ENCODE measurements around the gene RASSF3. TPM values are rescaled to one million over a fixed set of nuclear protein-coding genes. Genes with fewer than 3 reads are reported as not detected.

Gene RASSF3
- total and polyA plus RNA-seq, 7 donors: 34.7 to 348 (median 143) TPM

- Histone ChIP-seq H3K4me1 (no peaks in the 10 kb centered on the region), H3K4me3 (no peak overlapping the region), H3K27ac (no peak overlapping the region), H3K9me3 (no peaks in the 10 kb centered on the region), H3K36me3 (no peaks in the 10 kb centered on the region), H3K27me3 (no peaks in the 10 kb centered on the region)
- TF ChIP-seq POLR2AphosphoS5 (IDR thresholded peaks at IDR 0.05) (no peak), POLR2A (IDR thresholded peaks at IDR 0.05) (no peak)
- intact Hi-C loops (cut with DNase I): no loop called here
- no peak for DNase-seq
- WGBS, 2 donors: 28 to 71% methylated on average over 4 of the region's 4 CpGs
Observed at GRCh38 chr12:64603183-64603841, 7.0 kb upstream of the RASSF3 start.

GRCh38 chr12:64608901-64609535 lies 1.3 kb upstream of the RASSF3 start:
- no peak for DNase-seq

GRCh38 chr12:64609536-64610078 lies 688 bp upstream of the RASSF3 start:
- peaks cover 0 to 29% (median 23%) of the 10 kb centered on the region in 4 donors for H3K4me1 ChIP-seq
- intact Hi-C loops (cut with DNase I): loop anchor here (2.0 to 5.0 kb wide), 3 partner anchors 59 to 148 kb away; partner anchors contain the start of gene GNS

More at GRCh38 chr12:64608901-64609535, 1.3 kb upstream of the RASSF3 start:
- TF ChIP-seq CTCF (IDR thresholded peaks at IDR 0.05) (no peak), POLR2AphosphoS5 (IDR thresholded peaks at IDR 0.05) (peak in 2 of 4 donors; percentile 27 to 61), EP300 (IDR thresholded peaks at IDR 0.05) (no peak)
- Histone ChIP-seq H3K27ac (peak overlapping the region; percentile 87 to 92 (median 91)), H3K4me1 (peaks cover 0 to 26% (median 20%) of the 10 kb centered on the region in 4 donors), H3K27me3 (no peaks in the 10 kb centered on the region), H3K4me3 (peak overlapping the region; percentile 73 to 90 (median 78)), H3K36me3 (no peaks in the 10 kb centered on the region), H3K9me3 (no peaks in the 10 kb centered on the region)
- 1 to 3% methylated on average over 16 of the region's 16 CpGs for WGBS, 2 donors
- intact Hi-C loops (cut with DNase I): no loop called here

GRCh38 chr12:64610660-64611340 lies 505 bp downstream of the RASSF3 start:
- peak overlapping the region; percentile 73 to 90 (median 78) for H3K4me3 ChIP-seq
- H3K9me3 ChIP-seq: no peaks in the 10 kb centered on the region
- peak; percentile 81 for DNase-seq
- no peaks in the 10 kb centered on the region for H3K27me3 ChIP-seq
- TF ChIP-seq POLR2AphosphoS5 (IDR thresholded peaks at IDR 0.05) (peak in 3 of 4 donors; percentile 10 to 57 (median 35)), CTCF (IDR thresholded peaks at IDR 0.05) (no peak)
- intact Hi-C loops (cut with DNase I): loop anchor here (2.0 to 5.0 kb wide), 3 partner anchors 60 to 147 kb away; partner anchors contain the start of gene GNS
- H3K36me3 ChIP-seq: peaks cover 0 to 5% (median 0%) of the 10 kb centered on the region in 4 donors
- 0% methylated on average over 60 of the region's 60 CpGs for WGBS, 2 donors
- H3K4me1 ChIP-seq: peaks cover 0 to 37% (median 29%) of the 10 kb centered on the region in 4 donors
- peak overlapping the region; percentile 87 to 92 (median 91) for H3K27ac ChIP-seq

More at GRCh38 chr12:64609536-64610078, 688 bp upstream of the RASSF3 start:
- Histone ChIP-seq H3K4me3 (peak overlapping the region; percentile 73 to 90 (median 78)), H3K36me3 (peaks cover 0 to 5% (median 0%) of the 10 kb centered on the region in 4 donors), H3K27me3 (no peaks in the 10 kb centered on the region), H3K27ac (peak overlapping the region; percentile 87 to 92 (median 91)), H3K9me3 (no peaks in the 10 kb centered on the region)
- WGBS, 2 donors: 0% methylated on average over 15 of the region's 15 CpGs
- no peak for TF ChIP-seq CTCF (IDR thresholded peaks at IDR 0.05)
- no peak for TF ChIP-seq POLR2A (IDR thresholded peaks at IDR 0.05)
- no peak for TF ChIP-seq EP300 (IDR thresholded peaks at IDR 0.05)
- no peak for TF ChIP-seq POLR2AphosphoS5 (IDR thresholded peaks at IDR 0.05)
- DNase-seq: no peak

Data from sigmoid colon (tissue), 7 donors.